ENCODE data around the gene SLC27A3. TPM values are rescaled to one million over a fixed set of nuclear protein-coding genes. Genes with fewer than 3 reads are reported as not detected.

The SLC27A3 gene
- total and polyA plus RNA-seq, 2 of the 8 experiments (the other 6 are each of a cell fraction or from before 2014, with no cell fraction given) = 39.1 to 40.1 TPM

DNA sequence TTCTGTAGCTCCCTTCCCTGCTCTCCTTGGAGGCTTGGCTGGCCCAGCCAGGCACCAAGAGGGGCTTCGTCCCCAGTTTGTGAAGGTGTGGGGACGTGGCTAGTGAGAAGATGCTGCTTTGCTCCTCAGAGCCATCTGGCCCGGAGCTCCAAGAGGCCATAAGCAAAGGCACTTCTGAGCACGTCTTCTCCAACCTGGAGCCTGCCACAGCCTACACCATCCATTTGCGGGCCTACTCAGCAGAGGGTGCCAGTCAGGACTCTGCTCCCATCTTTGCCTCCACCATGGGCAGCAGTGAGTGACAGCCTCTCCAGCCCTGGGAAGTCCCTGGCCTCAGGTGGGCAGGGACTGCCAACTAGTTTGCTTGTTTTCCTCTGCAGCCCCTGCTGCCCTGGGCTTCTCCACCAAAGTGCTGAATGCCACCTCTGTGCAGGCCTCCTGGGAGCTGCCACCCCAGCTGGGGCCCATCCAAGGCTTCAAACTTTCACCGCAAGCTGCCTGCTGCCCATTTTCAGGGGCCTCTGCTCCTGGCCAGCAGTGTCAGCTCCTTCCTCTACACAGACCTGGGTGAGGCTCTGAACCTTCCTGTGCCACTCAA lies 25.9 kb downstream of the SLC27A3 start (continued):
- TF ChIP-seq CHD7 (IDR thresholded peaks at IDR 0.05; ENCODE audit: insufficient replicate concordance, low read length) (no peak), KDM1A (IDR thresholded peaks at IDR 0.05; ENCODE audit: borderline replicate concordance, low read length) (no peak)

Data from H1 (cell line).